Activated T-helper 1 cell treated with anti-CD3 and anti-CD28 coated beads, Interleukin-12 subunit alpha, Interleukin-12 subunit beta, Interleukin-2, Interleukin-4 antibody, amounts not matched to agents 30 ng/mL and 10 ng/mL and 1 ng/mL, durations not matched to agents 14 hours and 24 hours and 36 hours (primary cell): ENCODE data around the gene MRPS7. TPM values are rescaled to one million over a fixed set of nuclear protein-coding genes. Genes with fewer than 3 reads are reported as not detected.
A peak's percentile ranks its signal among the peaks of the same experiment; 100 is the strongest.
"Not testable (repeated sequence)": the region's sequence is repeated elsewhere in the genome, so short reads cannot be mapped to it uniquely, and the experiment has no call there.

Experiments used
- DNase-seq: peaks from one replicate; pipeline ENCODE4 v3.0.0; 2021; ENCODE audit warnings: low spot score
- H3K27ac Mint-ChIP-seq: one replicate; pipeline ENCODE4 v1.8.0; 2021; ENCODE audit warnings: mild to moderate bottlenecking, mixed read lengths
- H3K27me3 Mint-ChIP-seq: one replicate; pipeline ENCODE4 v1.8.0; 2022; ENCODE audit warnings: mild to moderate bottlenecking, moderate library complexity, mixed read lengths; ENCODE audit not compliant: insufficient read depth
- H3K36me3 Mint-ChIP-seq: one replicate; pipeline ENCODE4 v1.8.0; 2021; ENCODE audit warnings: low read depth, mixed read lengths
- H3K4me1 Mint-ChIP-seq: one replicate; pipeline ENCODE4 v1.8.0; 2021; ENCODE audit warnings: low read depth, mixed read lengths
- H3K4me3 Mint-ChIP-seq: one replicate; pipeline ENCODE4 v1.8.0; 2021; ENCODE audit warnings: mild to moderate bottlenecking, moderate library complexity, mixed read lengths
- H3K9me3 Mint-ChIP-seq: one replicate; pipeline ENCODE4 v1.8.0; 2021; ENCODE audit warnings: mixed read lengths
- intact Hi-C: fragments of 100-400 bp; cut with micrococcal nuclease; formaldehyde crosslinking; loops from one replicate; pipeline ENCODE4 v1.15.1; 2024
- total RNA-seq: library from RNA; stranded (reverse); gene quantifications from 2 replicates; pipeline ENCODE4 v1.2.3, GENCODE V29; 2022

Gene MRPS7
- total RNA-seq, 1 donor from 2014 or later: 126 TPM

DNA sequence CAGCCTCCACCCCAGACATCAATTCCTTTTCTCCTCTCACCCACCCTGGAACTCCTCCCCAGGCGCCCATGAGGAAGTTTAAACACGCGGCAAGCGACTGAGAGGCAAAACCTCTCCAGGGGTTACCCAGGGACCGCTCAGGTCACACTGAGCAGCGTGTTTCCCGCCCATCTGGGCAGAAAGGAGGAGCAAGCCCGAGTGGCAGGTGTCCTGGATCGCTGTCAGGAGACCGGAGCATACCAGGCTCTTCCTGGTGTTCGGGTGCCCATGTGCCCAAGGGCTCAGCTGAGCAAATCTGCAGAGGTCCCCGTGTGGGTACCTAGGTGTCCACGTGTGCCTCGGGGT, 27.1 kb downstream of the MRPS7 start:
- H3K9me3 Mint-ChIP-seq: no peaks in the 10 kb centered on the region
- H3K36me3 Mint-ChIP-seq: peaks cover 30% of the 10 kb centered on the region
- DNase-seq: peak; percentile 34
- H3K4me3 Mint-ChIP-seq: peak overlapping the region; percentile 97
- H3K27me3 Mint-ChIP-seq: no peaks in the 10 kb centered on the region
- peak overlapping the region; percentile 100 for H3K27ac Mint-ChIP-seq
- intact Hi-C loops: loop anchor here (1.0 to 2.0 kb wide), 14 partner anchors 9 to 496 kb away; partner anchors contain the start of genes CDR2L, GGA3, GRB2 and JPT1
- peaks cover 17% of the 10 kb centered on the region for H3K4me1 Mint-ChIP-seq

- DNase-seq: peak; percentile 97
- no peaks in the 10 kb centered on the region for H3K27me3 Mint-ChIP-seq
- no peaks in the 10 kb centered on the region for H3K9me3 Mint-ChIP-seq
- intact Hi-C loops: loop anchor here (1.0 to 2.0 kb wide), 14 partner anchors 8 to 495 kb away; partner anchors contain the start of genes CDR2L, GGA3, GRB2 and JPT1
- peaks cover 28% of the 10 kb centered on the region for H3K36me3 Mint-ChIP-seq
- peaks cover 19% of the 10 kb centered on the region for H3K4me1 Mint-ChIP-seq
- peak within 1 kb of the TSS; percentile 97 for H3K4me3 Mint-ChIP-seq
- H3K27ac Mint-ChIP-seq: peak within 1 kb of the TSS; percentile 100
Observed at GRCh38 chr17:75289115-75289831, 27.6 kb downstream of the MRPS7 start, which contains the start of gene SLC25A19. SLC25A19 (minus strand) TSS chr17:75289433; CDS start chr17:75286764, 2,669 bp downstream.

- Mint-ChIP-seq H3K27ac (peak overlapping the region; percentile 100), H3K36me3 (peaks cover 27% of the 10 kb centered on the region), H3K27me3 (no peaks in the 10 kb centered on the region), H3K9me3 (no peaks in the 10 kb centered on the region), H3K4me1 (peaks cover 21% of the 10 kb centered on the region), H3K4me3 (peak overlapping the region; percentile 97)
- no peak for DNase-seq
- intact Hi-C loops: loop anchor here (1.0 to 2.0 kb wide), 15 partner anchors 7 to 494 kb away; partner anchors contain the start of genes CDR2L, GGA3, GRB2 and JPT1
Observed at GRCh38 chr17:75289832-75290337, 28.2 kb downstream of the MRPS7 start.

- intact Hi-C loops, DNase-seq, H3K4me3 Mint-ChIP-seq, H3K27me3 Mint-ChIP-seq, H3K27ac Mint-ChIP-seq, H3K9me3 Mint-ChIP-seq: not testable (repeated sequence)
- Mint-ChIP-seq H3K4me1 (peaks cover 35% of the 10 kb centered on the region), H3K36me3 (peaks cover 15% of the 10 kb centered on the region)
Observed at GRCh38 chr17:75292810-75293448, 31.2 kb downstream of the MRPS7 start.

DNA sequence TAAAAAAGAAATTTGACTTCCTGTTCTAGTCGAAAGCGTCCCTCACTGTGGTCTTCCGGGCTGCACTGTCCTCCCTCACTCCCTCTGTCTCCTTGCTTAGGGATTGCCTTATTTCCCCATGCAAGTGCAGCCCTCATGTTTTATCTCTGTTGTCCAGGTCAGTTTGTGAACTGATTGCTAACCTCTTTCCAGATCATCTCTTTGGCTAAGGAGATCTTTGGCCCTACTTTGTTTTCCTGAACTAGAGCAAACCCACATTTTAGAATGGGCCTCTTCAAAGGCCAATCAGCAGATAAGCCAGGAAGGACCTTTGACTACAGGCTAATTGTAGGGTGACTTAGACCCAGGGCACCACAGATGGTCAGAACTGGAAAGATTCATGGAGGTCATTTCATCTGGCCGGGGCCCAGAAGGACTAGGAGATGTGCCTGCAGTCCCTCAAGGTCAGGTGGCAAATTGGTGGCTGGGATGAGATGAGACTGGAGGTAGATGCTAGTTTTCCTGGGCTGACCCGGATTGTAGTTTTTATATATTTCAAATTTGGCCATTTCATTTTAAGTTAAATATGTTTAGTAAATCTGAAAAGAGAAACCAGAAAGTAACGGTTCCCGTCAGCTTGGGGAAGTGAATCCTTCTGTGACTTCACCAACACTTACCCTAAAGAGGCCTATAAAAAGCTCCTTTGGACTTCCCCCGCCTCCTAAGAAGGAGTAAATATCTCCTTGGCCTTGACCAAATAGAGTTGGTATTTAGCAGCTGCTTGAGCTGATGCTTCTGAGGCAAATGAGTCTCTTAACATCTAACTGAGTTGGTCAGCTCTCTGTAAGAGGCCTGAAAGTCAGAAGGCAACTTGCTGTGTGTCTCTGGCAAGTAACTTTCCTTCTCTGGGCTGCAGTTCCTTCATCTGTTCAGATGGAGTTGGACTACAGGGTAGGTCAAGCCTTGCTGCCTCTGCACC, 33.8 kb downstream of the MRPS7 start:
- DNase-seq: peak; percentile 49
- intact Hi-C loops: loop anchor here (1.0 to 2.0 kb wide), 3 partner anchors 28 to 107 kb away; no protein-coding TSS in a partner anchor
- peaks cover 24% of the 10 kb centered on the region for H3K4me1 Mint-ChIP-seq
- H3K27me3 Mint-ChIP-seq: no peaks in the 10 kb centered on the region
- peaks cover 8% of the 10 kb centered on the region for H3K36me3 Mint-ChIP-seq
- H3K4me3 Mint-ChIP-seq: peak overlapping the region; percentile 49
- H3K9me3 Mint-ChIP-seq: peaks cover 4% of the 10 kb centered on the region
- H3K27ac Mint-ChIP-seq: peak overlapping the region; percentile 96

- intact Hi-C loops: no loop called here
Observed at GRCh38 chr17:75300280-75300679, 38.6 kb downstream of the MRPS7 start.

DNA sequence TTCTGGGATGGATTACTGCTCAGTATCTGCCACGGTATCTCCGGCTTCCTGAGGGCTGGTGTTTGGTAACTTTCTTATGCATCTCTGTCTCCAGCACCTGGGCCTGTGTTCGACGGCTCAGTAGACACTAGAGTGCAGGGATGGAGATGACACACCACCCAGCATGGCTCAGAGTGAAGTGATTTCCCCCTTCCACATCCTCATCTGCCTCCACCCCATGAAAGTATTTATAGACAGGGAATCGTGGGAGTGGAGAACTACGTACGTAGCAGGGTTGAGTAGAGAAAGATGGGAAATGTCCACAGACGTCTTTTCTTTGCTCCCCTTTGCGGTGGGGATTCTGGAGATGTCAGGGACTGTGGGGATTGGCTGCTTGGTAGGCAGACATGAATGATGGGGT, 39.4 kb downstream of the MRPS7 start:
- intact Hi-C loops: no loop called here
- H3K9me3 Mint-ChIP-seq: no peaks in the 10 kb centered on the region
- no peak overlapping the region for H3K27ac Mint-ChIP-seq
- H3K36me3 Mint-ChIP-seq: peaks cover 3% of the 10 kb centered on the region
- no peaks in the 10 kb centered on the region for H3K27me3 Mint-ChIP-seq
- H3K4me1 Mint-ChIP-seq: peaks cover 12% of the 10 kb centered on the region
- H3K4me3 Mint-ChIP-seq: no peak overlapping the region
- no peak for DNase-seq

More at GRCh38 chr17:75300280-75300679, 38.6 kb downstream of the MRPS7 start:
- H3K4me3 Mint-ChIP-seq: no peak overlapping the region
- no peak for DNase-seq
- no peaks in the 10 kb centered on the region for H3K27me3 Mint-ChIP-seq
- no peak overlapping the region for H3K27ac Mint-ChIP-seq
- peaks cover under 1% of the 10 kb centered on the region for H3K9me3 Mint-ChIP-seq
- H3K4me1 Mint-ChIP-seq: peaks cover 20% of the 10 kb centered on the region
- peaks cover 5% of the 10 kb centered on the region for H3K36me3 Mint-ChIP-seq

DNA sequence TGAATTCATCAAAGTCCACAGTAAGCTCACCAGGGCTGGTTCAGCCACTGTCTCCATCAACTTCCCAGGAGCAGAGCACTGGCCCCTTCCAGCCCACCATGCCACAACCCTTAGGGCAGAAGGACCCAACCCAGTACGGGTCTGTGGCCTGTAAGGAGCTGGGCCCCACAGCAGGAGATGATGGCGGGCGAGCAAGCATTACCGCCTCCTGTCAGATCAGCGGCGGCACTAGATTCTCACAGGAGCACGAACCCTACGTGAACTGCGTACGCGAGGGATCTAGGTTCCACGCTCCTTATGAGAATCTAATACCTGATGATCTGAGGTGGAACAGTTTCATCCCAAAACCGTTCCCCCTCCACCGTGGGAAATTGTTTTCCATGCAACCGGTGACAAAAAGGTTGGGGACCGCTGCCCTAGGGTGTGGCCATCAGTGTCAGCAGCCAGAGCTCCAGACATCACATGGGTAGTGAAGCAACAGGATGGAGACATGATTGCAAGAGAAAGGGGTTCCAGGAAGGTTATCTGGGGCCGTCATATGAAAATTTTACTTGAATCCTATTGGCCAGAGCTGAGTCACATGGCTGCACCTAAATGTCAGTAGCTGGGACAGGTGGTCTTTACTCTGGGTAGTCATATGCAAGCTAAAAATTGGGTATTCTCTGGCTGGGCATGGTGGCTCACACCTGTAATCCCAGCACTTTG, 40.0 kb downstream of the MRPS7 start:
- no peaks in the 10 kb centered on the region for H3K9me3 Mint-ChIP-seq
- H3K36me3 Mint-ChIP-seq: peaks cover 3% of the 10 kb centered on the region
- no peak overlapping the region for H3K4me3 Mint-ChIP-seq
- intact Hi-C loops: no loop called here
- peaks cover 12% of the 10 kb centered on the region for H3K4me1 Mint-ChIP-seq
- no peak overlapping the region for H3K27ac Mint-ChIP-seq
- DNase-seq: no peak
- no peaks in the 10 kb centered on the region for H3K27me3 Mint-ChIP-seq

DNA sequence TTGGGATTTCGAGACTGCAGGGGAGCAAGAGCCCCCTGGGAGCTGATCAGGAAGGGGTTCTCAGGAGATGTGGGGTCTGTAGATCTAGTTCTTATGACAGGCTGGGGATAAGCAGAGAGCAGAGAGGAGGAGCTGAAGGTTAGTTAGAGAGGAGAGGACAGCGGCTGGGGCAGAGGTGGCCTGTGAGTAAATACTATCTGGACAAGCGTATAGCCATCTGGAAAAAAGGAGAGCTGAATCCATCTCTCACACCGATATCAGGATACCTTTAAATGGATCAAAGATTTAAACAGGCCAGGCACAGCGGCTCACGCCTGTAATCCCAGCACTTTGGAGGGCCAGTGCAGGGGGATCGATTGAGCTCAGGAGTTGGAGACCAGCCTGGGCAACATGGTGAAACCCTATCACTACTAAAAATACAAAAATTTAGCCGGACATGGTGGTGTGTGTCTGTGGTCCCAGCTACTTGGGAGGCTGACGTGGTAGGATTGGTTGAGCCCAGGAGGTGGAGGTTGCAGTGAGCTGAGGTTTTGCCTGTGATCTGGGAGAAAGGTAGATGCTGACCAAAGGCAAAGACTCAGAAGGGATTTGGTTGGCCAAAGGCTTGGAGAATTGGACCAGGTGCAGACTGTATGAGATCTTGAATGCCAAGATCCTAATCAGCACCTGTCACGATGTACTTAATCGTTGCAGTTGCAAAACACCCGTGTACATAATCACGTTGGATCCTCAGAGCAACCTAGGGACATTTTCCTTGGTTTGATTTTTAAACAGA, 46.5 kb downstream of the MRPS7 start:
- H3K27me3 Mint-ChIP-seq: no peaks in the 10 kb centered on the region
- H3K36me3 Mint-ChIP-seq: peaks cover 2% of the 10 kb centered on the region
- H3K27ac Mint-ChIP-seq: no peak overlapping the region
- no peaks in the 10 kb centered on the region for H3K9me3 Mint-ChIP-seq
- no peak for DNase-seq
- no peak overlapping the region for H3K4me3 Mint-ChIP-seq
- H3K4me1 Mint-ChIP-seq: peaks cover 8% of the 10 kb centered on the region
- intact Hi-C loops: no loop called here

- peak overlapping the region; percentile 28 for H3K27ac Mint-ChIP-seq
- no peaks in the 10 kb centered on the region for H3K27me3 Mint-ChIP-seq
- no peak overlapping the region for H3K4me3 Mint-ChIP-seq
- H3K9me3 Mint-ChIP-seq: no peaks in the 10 kb centered on the region
- intact Hi-C loops: no loop called here
- peaks cover 2% of the 10 kb centered on the region for H3K36me3 Mint-ChIP-seq
- no peak for DNase-seq
- peaks cover 14% of the 10 kb centered on the region for H3K4me1 Mint-ChIP-seq
Observed at GRCh38 chr17:75308732-75309629, 47.3 kb downstream of the MRPS7 start.
